Vagina (tissue), 2 donors: ENCODE measurements around the gene TMOD3.

ENCODE experiments used
- POLR2A ChIP-seq, 2 donors: fragments of 450-650 bp; IDR thresholded peaks; one replicate each; pipeline ENCODE4 v1.6.1; 2017; ENCODE audit warnings: antibody characterized with exemption in 2 of 2, mild to moderate bottlenecking in 2 of 2, moderate library complexity in 2 of 2
- TF ChIP-seq, protein P1 (sequence below), 3 experiments: fragments of 450-650 bp in 2 of 3; fragments of 200-600 bp in 1 of 3; sonication (generic) in 1 of 3; IDR thresholded peaks; one replicate each; pipeline ENCODE4 v1.5.1; 2017 to 2019; ENCODE audit warnings: antibody characterized with exemption in 3 of 3, mild to moderate bottlenecking in 2 of 3, moderate library complexity in 2 of 3

DNA sequence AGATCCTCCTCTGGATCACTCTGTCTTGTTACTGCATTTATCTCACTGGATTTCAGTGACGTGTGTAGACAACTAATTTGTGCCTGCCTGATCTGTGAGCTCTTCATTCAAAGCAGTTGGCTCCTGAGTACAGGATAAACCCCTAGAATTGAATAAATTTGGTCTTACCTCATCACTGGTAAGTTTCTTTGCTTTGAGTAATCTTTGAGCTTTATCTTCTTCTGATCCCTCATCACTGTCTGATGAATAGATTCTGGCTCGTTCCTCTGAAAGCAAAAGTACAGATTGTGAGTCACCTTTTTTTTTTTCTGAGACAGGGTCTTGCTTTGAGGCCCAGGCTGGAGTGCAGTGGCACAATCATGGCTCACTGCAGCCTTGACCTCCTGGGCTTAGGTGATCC lies 117.7 kb downstream of the TMOD3 start:
- TF ChIP-seq, protein P1, sequence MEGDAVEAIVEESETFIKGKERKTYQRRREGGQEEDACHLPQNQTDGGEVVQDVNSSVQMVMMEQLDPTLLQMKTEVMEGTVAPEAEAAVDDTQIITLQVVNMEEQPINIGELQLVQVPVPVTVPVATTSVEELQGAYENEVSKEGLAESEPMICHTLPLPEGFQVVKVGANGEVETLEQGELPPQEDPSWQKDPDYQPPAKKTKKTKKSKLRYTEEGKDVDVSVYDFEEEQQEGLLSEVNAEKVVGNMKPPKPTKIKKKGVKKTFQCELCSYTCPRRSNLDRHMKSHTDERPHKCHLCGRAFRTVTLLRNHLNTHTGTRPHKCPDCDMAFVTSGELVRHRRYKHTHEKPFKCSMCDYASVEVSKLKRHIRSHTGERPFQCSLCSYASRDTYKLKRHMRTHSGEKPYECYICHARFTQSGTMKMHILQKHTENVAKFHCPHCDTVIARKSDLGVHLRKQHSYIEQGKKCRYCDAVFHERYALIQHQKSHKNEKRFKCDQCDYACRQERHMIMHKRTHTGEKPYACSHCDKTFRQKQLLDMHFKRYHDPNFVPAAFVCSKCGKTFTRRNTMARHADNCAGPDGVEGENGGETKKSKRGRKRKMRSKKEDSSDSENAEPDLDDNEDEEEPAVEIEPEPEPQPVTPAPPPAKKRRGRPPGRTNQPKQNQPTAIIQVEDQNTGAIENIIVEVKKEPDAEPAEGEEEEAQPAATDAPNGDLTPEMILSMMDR (IDR thresholded peaks at IDR 0.05): no peak
- no peak for TF ChIP-seq POLR2A (IDR thresholded peaks at IDR 0.05)
